GM12878 (cell line): ENCODE data around the gene DIPK1A. TPM values are rescaled to one million over a fixed set of nuclear protein-coding genes. Genes with fewer than 3 reads are reported as not detected.

Source experiments
- ASH2L ChIP-seq: fragments of 300-600, 200-600 bp; sonication (generic); IDR thresholded peaks from 2 replicates; pipeline ENCODE4 v1.6.1; 2017; ENCODE audit warnings: low read depth, mild to moderate bottlenecking, borderline replicate concordance
- CBFB ChIP-seq: IDR thresholded peaks from 2 replicates; pipeline ENCODE4 v1.6.1; 2016; ENCODE audit warnings: antibody characterized with exemption, low read depth
- CHD2 ChIP-seq: IDR thresholded peaks from 2 replicates; pipeline ENCODE4 v1.6.1; 2011; ENCODE audit warnings: low read depth, low read length, improper control_type of control experiment, borderline replicate concordance
- CHD4 ChIP-seq: fragments of 200-600 bp; sonication (generic); IDR thresholded peaks from 2 replicates; pipeline ENCODE4 v1.6.1; 2016; ENCODE audit warnings: mild to moderate bottlenecking
- CREB1 ChIP-seq: IDR thresholded peaks from 2 replicates; pipeline ENCODE4 v1.6.1; 2012; ENCODE audit warnings: low read depth, mild to moderate bottlenecking, inconsistent platforms
- EED ChIP-seq: sonication (generic); IDR thresholded peaks from 2 replicates; pipeline ENCODE4 v1.6.1; 2016; ENCODE audit warnings: antibody characterized with exemption, low read depth
- IKZF1 ChIP-seq: fragments of 450-650 bp; conservative IDR thresholded peaks from 2 replicates; pipeline ENCODE4 v1.6.1; 2017; ENCODE audit warnings: antibody characterized with exemption, mild to moderate bottlenecking
- IKZF2 ChIP-seq, 2 experiments: fragments of 450-650 bp; IDR thresholded peaks; 2 replicates each; pipeline ENCODE4 v1.6.1; 2017; ENCODE audit warnings: mild to moderate bottlenecking in 2 of 2, moderate library complexity in 2 of 2
- IRF4 ChIP-seq: IDR thresholded peaks from 2 replicates; pipeline ENCODE4 v1.6.1; 2011; ENCODE audit warnings: low read depth, low read length
- JUNB ChIP-seq: IDR thresholded peaks from 2 replicates; pipeline ENCODE4 v1.6.1; 2016; ENCODE audit warnings: antibody characterized with exemption, mild to moderate bottlenecking
- KAT2A ChIP-seq: conservative IDR thresholded peaks from 2 replicates; pipeline ENCODE4 v1.6.1; 2011; ENCODE audit warnings: low read depth, low read length; ENCODE audit not compliant: control insufficient read depth
- MTA3 ChIP-seq: IDR thresholded peaks from 2 replicates; pipeline ENCODE4 v1.6.1; 2012; ENCODE audit warnings: low read length, inconsistent platforms, borderline replicate concordance
- MXI1 ChIP-seq: fragments of 150-350 bp; IDR thresholded peaks from 2 replicates; pipeline ENCODE4 v1.6.1; 2011; ENCODE audit warnings: low read depth, mild to moderate bottlenecking, inconsistent platforms, low read length, improper control_type of control experiment
- PAX8 ChIP-seq: fragments of 450-650 bp; IDR thresholded peaks from 2 replicates; pipeline ENCODE4 v1.6.1; 2017; ENCODE audit warnings: mild to moderate bottlenecking, moderate library complexity
- POLR2A ChIP-seq: IDR thresholded peaks from 2 replicates; pipeline ENCODE4 v1.6.1; 2011; ENCODE audit warnings: low read depth, mild to moderate bottlenecking, low read length
- RB1 ChIP-seq: fragments of 450-650 bp; formaldehyde crosslinking; IDR thresholded peaks from 2 replicates; pipeline ENCODE4 v1.6.1; 2017; ENCODE audit warnings: mild to moderate bottlenecking, borderline replicate concordance
- RUNX3 ChIP-seq: IDR thresholded peaks from 2 replicates; pipeline ENCODE4 v1.6.1; 2012; ENCODE audit warnings: low read length, inconsistent platforms
- STAT1 ChIP-seq: fragments of 450-650 bp; conservative IDR thresholded peaks from 2 replicates; pipeline ENCODE4 v1.6.1; 2014; ENCODE audit warnings: antibody characterized with exemption, mild to moderate bottlenecking
- ZNF207 ChIP-seq: fragments of 450-650 bp; IDR thresholded peaks from 2 replicates; pipeline ENCODE4 v1.6.1; 2014; ENCODE audit warnings: antibody characterized with exemption, mild to moderate bottlenecking, borderline replicate concordance
- ZNF384 ChIP-seq: IDR thresholded peaks from 2 replicates; pipeline ENCODE4 v1.6.1; 2012; ENCODE audit warnings: low read depth, mild to moderate bottlenecking, low read length, improper control_type of control experiment, borderline replicate concordance
- polyA plus RNA-seq, 11 experiments: library from polyadenylated mRNA; depleted of rRNA in 4 of 11; unstranded in 6 of 11; stranded (reverse) in 5 of 11; fragments of >200 nt; fragmentation: Nextera tagmentation in 4 of 11; fragmentation: Illumina TruSeq in 1 of 11; extraction: Ambion mirVana in 4 of 11; extraction: Trizol in 1 of 11; gene quantifications; 1 replicate in 1 of 11; 2 replicates in 10 of 11; pipeline versions ENCODE4 v1.2.1 to v1.2.3, GENCODE V29; 2011 to 2016; ENCODE audit warnings: inconsistent platforms in 2 of 11, missing spikeins in 2 of 11, low read depth in 1 of 11
- total RNA-seq, 4 experiments: library from RNA; depleted of rRNA in 3 of 4; stranded (reverse); fragments of >200 nt in 3 of 4; fragmentation: Illumina TruSeq in 1 of 4; extraction: Trizol in 1 of 4; gene quantifications; 2 replicates each; pipeline versions ENCODE4 v1.2.1 to v1.2.3, GENCODE V29; 2013 to 2021
- TF ChIP-seq, protein P1 (sequence below): IDR thresholded peaks from 2 replicates; pipeline ENCODE4 v1.6.1; 2012; ENCODE audit warnings: low read length, inconsistent platforms
- TF ChIP-seq, protein P2 (sequence below), 3 experiments: IDR thresholded peaks in 2 of 3; conservative IDR thresholded peaks in 1 of 3; 2 replicates each; pipeline ENCODE4 v1.5.1; 2011; ENCODE audit warnings: low read depth in 3 of 3, low read length in 3 of 3, mild to moderate bottlenecking in 3 of 3, control low read depth in 2 of 3, moderate library complexity in 2 of 3, inconsistent platforms in 1 of 3, mixed read lengths in 1 of 3; ENCODE audit not compliant: control insufficient read depth in 2 of 3, insufficient read depth in 1 of 3; ENCODE audit errors: extremely low read depth in 1 of 3
- TF ChIP-seq, protein P3 (sequence below): fragments of 450-650 bp; IDR thresholded peaks from 2 replicates; pipeline ENCODE4 v1.6.1; 2018; ENCODE audit warnings: mild to moderate bottlenecking, low read depth, moderate library complexity; ENCODE audit not compliant: partially characterized antibody
- TF ChIP-seq, protein P4 (sequence below): IDR thresholded peaks from 2 replicates; pipeline ENCODE4 v1.6.1; 2011; ENCODE audit warnings: low read depth, mild to moderate bottlenecking, low read length, moderate library complexity, borderline replicate concordance; ENCODE audit errors: extremely low read depth

Gene DIPK1A
- total and polyA plus RNA-seq, 10 of the 15 experiments (the other 5 are each of a cell fraction or from before 2014, with no cell fraction given): 4.9 to 15.0 (median 9.7) TPM

DNA sequence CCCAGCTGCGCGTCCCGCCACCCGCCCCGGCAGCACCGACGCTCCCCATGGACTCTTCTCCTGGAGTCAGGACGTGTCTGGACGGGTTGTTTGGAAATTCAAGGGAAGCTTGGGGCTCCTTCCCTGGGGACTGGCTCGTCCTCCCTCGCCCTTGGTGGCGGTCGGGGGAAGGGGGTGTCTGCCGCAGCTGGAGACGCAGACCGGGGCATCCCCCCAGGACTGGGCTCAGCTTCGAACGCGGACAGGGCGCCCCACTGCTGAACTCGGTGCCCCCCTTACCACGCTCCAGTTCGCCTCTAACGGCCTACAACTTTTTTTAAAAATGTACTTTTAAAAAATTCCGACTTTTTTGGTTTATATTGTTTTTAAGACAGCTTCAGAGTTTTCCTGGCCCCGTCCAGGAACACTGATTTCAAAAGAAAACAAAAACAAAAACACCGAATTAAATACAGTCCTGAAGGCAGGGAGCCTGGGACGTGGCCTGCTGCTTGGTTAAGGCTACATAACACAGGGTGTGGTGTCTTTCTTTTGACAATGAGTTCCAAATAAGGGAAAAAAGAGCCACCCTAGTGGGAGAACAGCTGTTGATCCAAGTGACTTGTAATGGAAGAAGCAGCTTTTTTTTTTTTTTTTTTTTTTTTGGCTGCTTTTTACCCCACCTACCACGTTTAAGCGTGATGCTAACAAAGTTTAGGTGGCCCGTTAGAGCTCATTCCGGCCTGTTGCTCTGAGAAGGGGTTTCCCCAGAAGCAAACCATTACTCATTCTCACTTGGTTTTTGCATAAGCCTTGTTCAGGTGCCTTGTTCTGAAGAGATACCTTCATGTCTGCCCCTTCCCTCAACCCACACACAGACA is 862 bp upstream of the DIPK1A start (continued):
- TF ChIP-seq CREB1 (no peak), CBFB (no peak), EED (no peak), CHD4 (no peak), ZNF207 (peak; percentile 20; the same call in 1 of the 2 replicates), RB1 (0 out of 2 replicates have a peak, but pooled peaks have one; percentile 73), JUNB (peak; percentile 40; the same call in 1 of the 2 replicates), STAT1 (no peak), IKZF2 (IDR thresholded peaks at IDR 0.05) (peak; percentile 35 to 39; a peak in 2 of 4 replicates), PAX8 (no peak), KAT2A (no peak), CHD2 (no peak), IKZF1 (peak; percentile 84), IRF4 (no peak), ASH2L (no peak), MXI1 (peak; percentile 37; the same call in 1 of the 2 replicates), POLR2A (no peak), ZNF384 (peak; percentile 96), RUNX3 (peak; percentile 44; the same call in 1 of the 2 replicates), MTA3 (peak; percentile 36; the same call in 1 of the 2 replicates)
- TF ChIP-seq, protein P1, sequence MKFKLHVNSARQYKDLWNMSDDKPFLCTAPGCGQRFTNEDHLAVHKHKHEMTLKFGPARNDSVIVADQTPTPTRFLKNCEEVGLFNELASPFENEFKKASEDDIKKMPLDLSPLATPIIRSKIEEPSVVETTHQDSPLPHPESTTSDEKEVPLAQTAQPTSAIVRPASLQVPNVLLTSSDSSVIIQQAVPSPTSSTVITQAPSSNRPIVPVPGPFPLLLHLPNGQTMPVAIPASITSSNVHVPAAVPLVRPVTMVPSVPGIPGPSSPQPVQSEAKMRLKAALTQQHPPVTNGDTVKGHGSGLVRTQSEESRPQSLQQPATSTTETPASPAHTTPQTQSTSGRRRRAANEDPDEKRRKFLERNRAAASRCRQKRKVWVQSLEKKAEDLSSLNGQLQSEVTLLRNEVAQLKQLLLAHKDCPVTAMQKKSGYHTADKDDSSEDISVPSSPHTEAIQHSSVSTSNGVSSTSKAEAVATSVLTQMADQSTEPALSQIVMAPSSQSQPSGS: no peak
- TF ChIP-seq, protein P2, sequence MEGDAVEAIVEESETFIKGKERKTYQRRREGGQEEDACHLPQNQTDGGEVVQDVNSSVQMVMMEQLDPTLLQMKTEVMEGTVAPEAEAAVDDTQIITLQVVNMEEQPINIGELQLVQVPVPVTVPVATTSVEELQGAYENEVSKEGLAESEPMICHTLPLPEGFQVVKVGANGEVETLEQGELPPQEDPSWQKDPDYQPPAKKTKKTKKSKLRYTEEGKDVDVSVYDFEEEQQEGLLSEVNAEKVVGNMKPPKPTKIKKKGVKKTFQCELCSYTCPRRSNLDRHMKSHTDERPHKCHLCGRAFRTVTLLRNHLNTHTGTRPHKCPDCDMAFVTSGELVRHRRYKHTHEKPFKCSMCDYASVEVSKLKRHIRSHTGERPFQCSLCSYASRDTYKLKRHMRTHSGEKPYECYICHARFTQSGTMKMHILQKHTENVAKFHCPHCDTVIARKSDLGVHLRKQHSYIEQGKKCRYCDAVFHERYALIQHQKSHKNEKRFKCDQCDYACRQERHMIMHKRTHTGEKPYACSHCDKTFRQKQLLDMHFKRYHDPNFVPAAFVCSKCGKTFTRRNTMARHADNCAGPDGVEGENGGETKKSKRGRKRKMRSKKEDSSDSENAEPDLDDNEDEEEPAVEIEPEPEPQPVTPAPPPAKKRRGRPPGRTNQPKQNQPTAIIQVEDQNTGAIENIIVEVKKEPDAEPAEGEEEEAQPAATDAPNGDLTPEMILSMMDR (IDR thresholded peaks at IDR 0.05 in 2 of 3, conservative IDR thresholded peaks at IDR 0.05 in 1 of 3; ENCODE audit: control insufficient read depth in 2 of 3, extremely low read depth in 1 of 3, insufficient read depth in 1 of 3, low read depth in 3 of 3, low read length in 3 of 3): no peak
- TF ChIP-seq, protein P3, sequence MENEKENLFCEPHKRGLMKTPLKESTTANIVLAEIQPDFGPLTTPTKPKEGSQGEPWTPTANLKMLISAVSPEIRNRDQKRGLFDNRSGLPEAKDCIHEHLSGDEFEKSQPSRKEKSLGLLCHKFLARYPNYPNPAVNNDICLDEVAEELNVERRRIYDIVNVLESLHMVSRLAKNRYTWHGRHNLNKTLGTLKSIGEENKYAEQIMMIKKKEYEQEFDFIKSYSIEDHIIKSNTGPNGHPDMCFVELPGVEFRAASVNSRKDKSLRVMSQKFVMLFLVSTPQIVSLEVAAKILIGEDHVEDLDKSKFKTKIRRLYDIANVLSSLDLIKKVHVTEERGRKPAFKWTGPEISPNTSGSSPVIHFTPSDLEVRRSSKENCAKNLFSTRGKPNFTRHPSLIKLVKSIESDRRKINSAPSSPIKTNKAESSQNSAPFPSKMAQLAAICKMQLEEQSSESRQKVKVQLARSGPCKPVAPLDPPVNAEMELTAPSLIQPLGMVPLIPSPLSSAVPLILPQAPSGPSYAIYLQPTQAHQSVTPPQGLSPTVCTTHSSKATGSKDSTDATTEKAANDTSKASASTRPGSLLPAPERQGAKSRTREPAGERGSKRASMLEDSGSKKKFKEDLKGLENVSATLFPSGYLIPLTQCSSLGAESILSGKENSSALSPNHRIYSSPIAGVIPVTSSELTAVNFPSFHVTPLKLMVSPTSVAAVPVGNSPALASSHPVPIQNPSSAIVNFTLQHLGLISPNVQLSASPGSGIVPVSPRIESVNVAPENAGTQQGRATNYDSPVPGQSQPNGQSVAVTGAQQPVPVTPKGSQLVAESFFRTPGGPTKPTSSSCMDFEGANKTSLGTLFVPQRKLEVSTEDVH: peak; percentile 25
- TF ChIP-seq, protein P4, sequence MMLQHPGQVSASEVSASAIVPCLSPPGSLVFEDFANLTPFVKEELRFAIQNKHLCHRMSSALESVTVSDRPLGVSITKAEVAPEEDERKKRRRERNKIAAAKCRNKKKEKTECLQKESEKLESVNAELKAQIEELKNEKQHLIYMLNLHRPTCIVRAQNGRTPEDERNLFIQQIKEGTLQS: no peak
